Smooth muscle cell (in vitro differentiated cells): ENCODE data around the gene RFX8. TPM values are rescaled to one million over a fixed set of nuclear protein-coding genes. Genes with fewer than 3 reads are reported as not detected.

Source experiments
- DNase-seq: peaks from one replicate; lab custom pipeline; 2025; ENCODE audit not compliant: unreplicated experiment; lab: John Stamatoyannopoulos, UW
- H2AFZ ChIP-seq: fragments of 200-600 bp; sonication (generic); 2 replicates; pipeline ENCODE4 v1.6.0; 2016; ENCODE audit warnings: antibody characterized with exemption, low read depth, mild to moderate bottlenecking
- H3F3A ChIP-seq: fragments of 200-600 bp; sonication (generic); 2 replicates; pipeline ENCODE4 v1.6.0; 2017; ENCODE audit warnings: antibody characterized with exemption, low read depth
- H3K27ac ChIP-seq: fragments of 200-600 bp; sonication (generic); 2 replicates; pipeline ENCODE4 v1.5.1; 2016; ENCODE audit warnings: low read depth, mild to moderate bottlenecking
- H3K27me3 ChIP-seq: fragments of 200-600 bp; sonication (generic); 2 replicates; pipeline ENCODE4 v1.6.1; 2016; ENCODE audit warnings: low read depth, mild to moderate bottlenecking
- H3K36me3 ChIP-seq: fragments of 200-600 bp; sonication (generic); 2 replicates; pipeline ENCODE4 v1.5.1; 2016; ENCODE audit warnings: low read depth
- H3K4me1 ChIP-seq: fragments of 200-600 bp; sonication (generic); 2 replicates; pipeline ENCODE4 v1.5.1; 2016; ENCODE audit warnings: low read depth
- H3K4me2 ChIP-seq: fragments of 200-600 bp; sonication (generic); 2 replicates; pipeline ENCODE4 v1.6.0; 2016; ENCODE audit warnings: mild to moderate bottlenecking
- H3K4me3 ChIP-seq: fragments of 200-600 bp; sonication (generic); 2 replicates; pipeline ENCODE4 v1.5.1; 2016; ENCODE audit warnings: mild to moderate bottlenecking
- H3K79me2 ChIP-seq: fragments of 200-600 bp; sonication (generic); 2 replicates; pipeline ENCODE4 v1.6.0; 2016; ENCODE audit warnings: low read depth, mild to moderate bottlenecking
- H3K9ac ChIP-seq: fragments of 200-600 bp; sonication (generic); 2 replicates; pipeline ENCODE4 v1.6.0; 2016; ENCODE audit warnings: low read depth
- H3K9me3 ChIP-seq: fragments of 200-600 bp; sonication (generic); replicated peaks from 2 replicates; pipeline ENCODE4 v1.5.1; 2016; ENCODE audit warnings: low read depth
- H4K20me1 ChIP-seq: fragments of 200-600 bp; sonication (generic); 2 replicates; pipeline ENCODE4 v1.6.0; 2016; ENCODE audit warnings: low read depth
- CTCF ChIP-seq: fragments of 200-600 bp; sonication (generic); IDR thresholded peaks from 2 replicates; pipeline ENCODE4 v1.5.1; 2017; ENCODE audit warnings: borderline replicate concordance, mild to moderate bottlenecking, antibody characterized with exemption; ENCODE audit not compliant: insufficient read depth, poor library complexity, severe bottlenecking
- WGBS: methylation state at CpG from one replicate; pipeline ENCODE4 v1.1.7; 2016; ENCODE audit warnings: low lambda C conversion rate; 5-methylcytosine and 5-hydroxymethylcytosine counted together
- polyA plus RNA-seq: library from polyadenylated mRNA; unstranded; fragments of >200 nt; fragmentation: Nextera tagmentation; extraction: Ambion mirVana; gene quantifications from 2 replicates; pipeline ENCODE4 v1.2.1, GENCODE V29; 2016
- total RNA-seq: library from RNA; depleted of rRNA; stranded (reverse); fragments of >200 nt; gene quantifications from 2 replicates; pipeline ENCODE4 v1.2.3, GENCODE V29; 2014

RFX8 gene
- total and polyA plus RNA-seq, 2 experiments from 2014 or later, result 2.3 to 3.0 TPM

GRCh38 chr2:101356521-101356920 lies 118.4 kb downstream of the RFX8 start:
- Histone ChIP-seq H4K20me1 (no peaks in the 10 kb centered on the region), H3K4me1 (no peaks in the 10 kb centered on the region), H3K9ac (no peak overlapping the region), H3K36me3 (no peaks in the 10 kb centered on the region), H3F3A (no peaks in the 10 kb centered on the region), H3K4me2 (no peak overlapping the region), H3K27ac (peak overlapping the region; percentile 34), H2AFZ (no peak overlapping the region), H3K4me3 (no peak overlapping the region), H3K27me3 (no peaks in the 10 kb centered on the region), H3K79me2 (no peaks in the 10 kb centered on the region), H3K9me3 (no peaks in the 10 kb centered on the region)
- 59% methylated on average over 2 of the region's 2 CpGs for WGBS
- no peak for TF ChIP-seq CTCF
- no peak for DNase-seq

GRCh38 chr2:101356055-101356454 lies 118.9 kb downstream of the RFX8 start:
- Histone ChIP-seq H3K36me3 (no peaks in the 10 kb centered on the region), H2AFZ (no peak overlapping the region), H3K27me3 (no peaks in the 10 kb centered on the region), H4K20me1 (no peaks in the 10 kb centered on the region), H3K27ac (peak overlapping the region; percentile 34), H3K9ac (no peak overlapping the region), H3K4me2 (no peak overlapping the region), H3K4me3 (no peak overlapping the region), H3K79me2 (no peaks in the 10 kb centered on the region), H3K4me1 (no peaks in the 10 kb centered on the region), H3K9me3 (no peaks in the 10 kb centered on the region), H3F3A (no peaks in the 10 kb centered on the region)
- no peak for DNase-seq
- WGBS, result 79% methylated on average over 6 of the region's 6 CpGs
- TF ChIP-seq CTCF, result no peak

GRCh38 chr2:101355401-101356054 lies 119.4 kb downstream of the RFX8 start:
- 76% methylated on average over 10 of the region's 10 CpGs for WGBS
- no peaks in the 10 kb centered on the region for H3K4me1 ChIP-seq
- H3K79me2 ChIP-seq, result no peaks in the 10 kb centered on the region
- H3K27me3 ChIP-seq, result no peaks in the 10 kb centered on the region
- TF ChIP-seq CTCF, result no peak
- no peak for DNase-seq
- no peaks in the 10 kb centered on the region for H3K9me3 ChIP-seq
- no peaks in the 10 kb centered on the region for H3F3A ChIP-seq
- no peak overlapping the region for H3K9ac ChIP-seq
- H3K4me3 ChIP-seq, result no peak overlapping the region
- H4K20me1 ChIP-seq, result no peaks in the 10 kb centered on the region
- H3K36me3 ChIP-seq, result no peaks in the 10 kb centered on the region
- H3K27ac ChIP-seq, result peak overlapping the region; percentile 34
- no peak overlapping the region for H2AFZ ChIP-seq
- no peak overlapping the region for H3K4me2 ChIP-seq
